OCI-LY3 (cell line): ENCODE results near the gene CNOT10.
"Not testable (repeated sequence)": the region's sequence is repeated elsewhere in the genome, so short reads cannot be mapped to it uniquely, and the experiment has no call there.

Experiments
- H2AFZ ChIP-seq: fragments of 200-600, 300-600 bp; shearing (Covaris generic); 2 replicates; pipeline ENCODE4 v1.6.0; 2014; ENCODE audit warnings: antibody characterized with exemption, low read depth, low read length
- H3K27ac ChIP-seq: fragments of 200-600, 300-600 bp; sonication (generic); 2 replicates; pipeline ENCODE4 v1.5.1; 2014; ENCODE audit warnings: mild to moderate bottlenecking, low read length, moderate library complexity, mixed read lengths
- H3K27me3 ChIP-seq: fragments of 200-600, 300-600 bp; sonication (generic); 2 replicates; pipeline ENCODE4 v1.6.1; 2014; ENCODE audit warnings: low read depth, low read length, mixed read lengths
- H3K36me3 ChIP-seq: fragments of 200-600, 300-600 bp; sonication (generic); replicated peaks from 2 replicates; pipeline ENCODE3; 2014; ENCODE audit warnings: low read depth, low read length, mixed read lengths
- H3K4me1 ChIP-seq: fragments of 300-600, 200-600 bp; sonication (generic); 2 replicates; pipeline ENCODE4 v1.6.1; 2014; ENCODE audit warnings: low read length, mixed read lengths
- H3K4me2 ChIP-seq: fragments of 200-600, 300-600 bp; sonication (generic); 2 replicates; pipeline ENCODE4 v1.6.1; 2014; ENCODE audit warnings: low read length, mixed read lengths
- H3K4me3 ChIP-seq: fragments of 300-600, 200-600 bp; sonication (generic); 2 replicates; pipeline ENCODE4 v1.5.1; 2014; ENCODE audit warnings: antibody characterized with exemption, mild to moderate bottlenecking, low read length, moderate library complexity
- H3K79me2 ChIP-seq: fragments of 300-600, 200-600 bp; shearing (Covaris generic); 2 replicates; pipeline ENCODE4 v1.6.1; 2014; ENCODE audit warnings: mild to moderate bottlenecking, low read length, mixed read lengths
- H3K9ac ChIP-seq: fragments of 300-600, 200-600 bp; shearing (Covaris generic); 2 replicates; pipeline ENCODE4 v1.6.0; 2014; ENCODE audit warnings: mild to moderate bottlenecking, low read length, moderate library complexity
- H3K9me3 ChIP-seq: fragments of 200-600, 300-600 bp; shearing (Covaris generic); 2 replicates; pipeline ENCODE4 v1.6.1; 2014; ENCODE audit warnings: low read length, mixed read lengths; ENCODE audit not compliant: insufficient read depth
- H4K20me1 ChIP-seq: fragments of 200-600, 300-600 bp; sonication (generic); 2 replicates; pipeline ENCODE4 v1.6.1; 2016; ENCODE audit warnings: low read length, mixed read lengths; ENCODE audit not compliant: insufficient read depth
- EZH2phosphoT487 ChIP-seq: fragments of 200-600 bp; shearing (Covaris generic); IDR thresholded peaks from 2 replicates; pipeline ENCODE4 v1.6.1; 2018; ENCODE audit warnings: antibody characterized with exemption, mixed run types, low read depth
- TF ChIP-seq, protein P1 (sequence below): fragments of 200-600, 300-600 bp; sonication (generic); IDR thresholded peaks from 2 replicates; pipeline ENCODE4 v1.5.1; 2014; ENCODE audit warnings: antibody characterized with exemption, low read length, low read depth

CNOT10 gene

DNA sequence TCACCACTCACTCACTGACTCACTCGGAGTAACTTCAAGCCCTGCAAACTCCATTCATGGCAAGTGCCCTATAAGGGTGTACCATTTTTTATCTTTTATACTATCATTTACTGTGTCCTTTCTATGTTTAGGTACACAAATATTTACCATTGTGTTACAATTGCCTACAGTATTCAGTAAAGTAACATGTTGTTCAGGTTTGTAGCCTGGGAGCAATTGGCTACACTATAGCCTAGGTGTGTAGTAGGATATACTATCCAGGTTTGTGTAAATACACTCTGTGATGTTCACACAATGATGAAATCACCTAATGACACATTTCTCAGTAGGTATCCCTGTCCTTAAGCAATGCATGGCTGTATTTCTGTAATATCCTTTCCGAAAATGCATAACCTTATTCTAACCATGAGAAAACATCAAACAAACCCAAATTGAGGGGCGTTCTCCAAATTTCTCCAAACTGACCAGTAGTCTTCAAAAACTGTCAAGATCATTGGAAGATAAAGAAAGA is 17.9 kb upstream of the CNOT10 start:
- Histone ChIP-seq H2AFZ (no peak overlapping the region), H3K79me2 (no peaks in the 10 kb centered on the region), H3K27ac (no peak overlapping the region), H4K20me1 (no peaks in the 10 kb centered on the region), H3K4me2 (no peak overlapping the region), H3K4me3 (no peak overlapping the region), H3K27me3 (peaks cover 29% of the 10 kb centered on the region), H3K9me3 (no peaks in the 10 kb centered on the region), H3K4me1 (no peaks in the 10 kb centered on the region), H3K36me3 (no peaks in the 10 kb centered on the region), H3K9ac (no peak overlapping the region)
- no peak for TF ChIP-seq EZH2phosphoT487
- TF ChIP-seq, protein P1, sequence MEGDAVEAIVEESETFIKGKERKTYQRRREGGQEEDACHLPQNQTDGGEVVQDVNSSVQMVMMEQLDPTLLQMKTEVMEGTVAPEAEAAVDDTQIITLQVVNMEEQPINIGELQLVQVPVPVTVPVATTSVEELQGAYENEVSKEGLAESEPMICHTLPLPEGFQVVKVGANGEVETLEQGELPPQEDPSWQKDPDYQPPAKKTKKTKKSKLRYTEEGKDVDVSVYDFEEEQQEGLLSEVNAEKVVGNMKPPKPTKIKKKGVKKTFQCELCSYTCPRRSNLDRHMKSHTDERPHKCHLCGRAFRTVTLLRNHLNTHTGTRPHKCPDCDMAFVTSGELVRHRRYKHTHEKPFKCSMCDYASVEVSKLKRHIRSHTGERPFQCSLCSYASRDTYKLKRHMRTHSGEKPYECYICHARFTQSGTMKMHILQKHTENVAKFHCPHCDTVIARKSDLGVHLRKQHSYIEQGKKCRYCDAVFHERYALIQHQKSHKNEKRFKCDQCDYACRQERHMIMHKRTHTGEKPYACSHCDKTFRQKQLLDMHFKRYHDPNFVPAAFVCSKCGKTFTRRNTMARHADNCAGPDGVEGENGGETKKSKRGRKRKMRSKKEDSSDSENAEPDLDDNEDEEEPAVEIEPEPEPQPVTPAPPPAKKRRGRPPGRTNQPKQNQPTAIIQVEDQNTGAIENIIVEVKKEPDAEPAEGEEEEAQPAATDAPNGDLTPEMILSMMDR, result no peak

DNA sequence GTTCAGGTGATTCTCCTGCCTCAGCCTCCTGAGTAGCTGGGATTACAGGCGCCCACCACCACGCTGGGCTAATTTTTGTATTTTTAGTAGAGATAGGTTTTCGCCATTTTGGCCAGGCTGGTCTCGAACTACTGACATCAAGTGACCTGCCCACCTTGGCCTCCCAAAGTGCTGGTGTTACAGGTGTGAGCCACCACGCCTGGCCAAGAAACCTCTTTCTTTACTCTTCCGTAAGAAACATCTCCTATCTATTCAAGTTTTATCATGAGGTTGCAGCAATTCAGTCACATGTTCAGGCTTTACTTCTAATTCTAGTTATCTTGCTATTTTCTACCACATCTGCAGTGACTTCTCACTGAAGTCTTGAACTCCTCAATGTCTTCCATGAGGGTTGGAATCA is 15.8 kb upstream of the CNOT10 start:
- not testable (repeated sequence) for H3K4me1 ChIP-seq, H3K4me3 ChIP-seq, H2AFZ ChIP-seq, H4K20me1 ChIP-seq, H3K9ac ChIP-seq, H3K27ac ChIP-seq, H3K9me3 ChIP-seq, H3K4me2 ChIP-seq, H3K79me2 ChIP-seq, H3K36me3 ChIP-seq
- peaks cover 29% of the 10 kb centered on the region for H3K27me3 ChIP-seq

DNA sequence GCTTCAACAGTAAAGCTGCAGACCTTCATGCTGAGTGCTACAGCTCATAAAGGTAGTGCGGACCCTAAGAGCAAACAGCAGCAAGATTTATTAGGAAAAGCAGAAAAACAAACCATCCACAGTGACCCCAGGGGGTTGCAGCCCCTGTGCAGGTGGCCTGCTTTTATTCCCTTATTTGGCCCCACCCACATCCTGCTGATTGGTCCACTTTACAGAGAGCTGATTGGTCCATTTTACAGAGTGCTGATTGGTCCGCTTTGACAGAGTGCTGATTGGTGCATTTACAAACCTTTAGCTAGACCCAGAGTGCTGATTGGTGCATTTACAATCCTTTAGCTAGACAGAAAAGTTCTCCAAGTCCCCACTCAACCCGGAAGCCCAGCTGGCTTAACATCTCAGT is 11.3 kb upstream of the CNOT10 start:
- H3K36me3 ChIP-seq, H4K20me1 ChIP-seq, H3K27ac ChIP-seq, H2AFZ ChIP-seq, H3K9me3 ChIP-seq, H3K9ac ChIP-seq, H3K4me1 ChIP-seq, H3K4me2 ChIP-seq, H3K79me2 ChIP-seq, H3K4me3 ChIP-seq: not testable (repeated sequence)
- H3K27me3 ChIP-seq, result peaks cover 12% of the 10 kb centered on the region; the same call in 1 of the 2 replicates

DNA sequence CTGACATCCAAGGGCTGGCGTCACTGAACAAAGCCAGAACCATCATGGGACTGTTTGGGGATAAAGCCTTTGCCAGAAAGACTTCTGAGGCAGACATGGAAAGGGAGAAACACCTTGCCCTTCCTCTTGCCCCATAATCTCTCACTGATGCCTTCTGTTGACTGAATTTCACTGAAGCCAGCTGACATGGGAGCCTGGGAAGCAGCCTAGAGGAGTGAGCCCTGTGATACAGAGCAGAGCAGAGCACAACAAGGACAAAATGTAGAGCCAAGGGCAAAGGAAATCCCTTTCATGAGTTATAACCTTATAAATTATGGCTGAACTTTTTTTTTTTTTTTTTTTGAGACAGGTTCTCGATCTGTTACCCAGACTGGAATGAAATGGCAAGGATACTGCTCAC is 9.8 kb upstream of the CNOT10 start:
- Histone ChIP-seq H3K9me3 (no peaks in the 10 kb centered on the region), H4K20me1 (no peaks in the 10 kb centered on the region), H2AFZ (no peak overlapping the region), H3K9ac (no peak overlapping the region), H3K79me2 (no peaks in the 10 kb centered on the region), H3K4me1 (no peaks in the 10 kb centered on the region), H3K27me3 (peaks cover 4% of the 10 kb centered on the region; the same call in 1 of the 2 replicates), H3K36me3 (no peaks in the 10 kb centered on the region), H3K4me2 (no peak overlapping the region), H3K4me3 (no peak overlapping the region), H3K27ac (no peak overlapping the region)
- TF ChIP-seq, protein P1, result no peak
- no peak for TF ChIP-seq EZH2phosphoT487

DNA sequence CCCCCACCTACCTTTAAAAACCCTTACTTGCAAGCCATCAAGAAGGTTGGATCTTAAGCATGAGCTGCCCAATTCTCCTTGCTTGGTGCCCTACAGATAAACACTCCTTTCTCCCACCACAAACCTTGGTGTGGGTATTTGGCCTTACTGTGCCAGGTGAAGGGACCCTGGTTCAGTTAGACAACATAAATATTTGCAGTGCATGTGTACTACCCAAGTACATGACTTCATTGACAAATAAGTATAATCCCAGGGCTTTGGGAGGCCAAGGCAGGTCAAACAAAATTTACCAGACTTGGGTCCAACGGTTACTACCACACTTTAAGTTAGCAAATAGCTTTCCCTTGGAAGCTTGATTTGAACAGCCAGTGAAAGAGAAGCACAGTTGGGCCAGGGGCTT is 9.3 kb upstream of the CNOT10 start:
- H3K4me2 ChIP-seq, result no peak overlapping the region
- H3K9ac ChIP-seq, result no peak overlapping the region
- no peaks in the 10 kb centered on the region for H3K27me3 ChIP-seq
- no peak overlapping the region for H3K27ac ChIP-seq
- no peaks in the 10 kb centered on the region for H3K36me3 ChIP-seq
- H4K20me1 ChIP-seq, result no peaks in the 10 kb centered on the region
- TF ChIP-seq, protein P1, result no peak
- no peak for TF ChIP-seq EZH2phosphoT487
- no peak overlapping the region for H3K4me3 ChIP-seq
- H3K9me3 ChIP-seq, result no peaks in the 10 kb centered on the region
- no peak overlapping the region for H2AFZ ChIP-seq
- no peaks in the 10 kb centered on the region for H3K4me1 ChIP-seq
- H3K79me2 ChIP-seq, result no peaks in the 10 kb centered on the region
